ENCODE results near the gene ACOT4. TPM values are rescaled to one million over a fixed set of nuclear protein-coding genes. Genes with fewer than 3 reads are reported as not detected.

The ACOT4 gene
- total RNA-seq, 3 donors from 2014 or later, result 1.6 to 4.6 (median 3.1) TPM

DNA sequence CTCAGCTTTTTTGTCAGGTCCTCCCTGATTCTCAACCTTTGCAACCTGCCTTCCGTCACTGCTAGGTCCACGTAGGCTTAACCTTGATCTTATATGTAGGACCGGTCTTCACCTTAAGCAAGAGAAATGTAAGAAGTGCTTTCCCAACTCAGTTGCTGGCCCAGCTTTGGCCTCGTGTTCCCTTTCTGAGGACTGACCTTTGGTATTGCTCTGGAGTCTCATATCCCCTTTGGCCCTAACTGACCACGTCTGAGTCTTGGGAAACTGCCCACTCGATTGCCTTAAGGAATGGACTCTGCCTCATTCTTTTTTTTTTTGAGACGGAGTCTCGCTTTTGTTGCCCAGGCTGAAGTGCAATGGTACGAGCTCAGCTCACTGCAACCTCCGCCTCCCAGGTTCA, 28.6 kb downstream of the ACOT4 start:
- no peak for ATAC-seq

DNA sequence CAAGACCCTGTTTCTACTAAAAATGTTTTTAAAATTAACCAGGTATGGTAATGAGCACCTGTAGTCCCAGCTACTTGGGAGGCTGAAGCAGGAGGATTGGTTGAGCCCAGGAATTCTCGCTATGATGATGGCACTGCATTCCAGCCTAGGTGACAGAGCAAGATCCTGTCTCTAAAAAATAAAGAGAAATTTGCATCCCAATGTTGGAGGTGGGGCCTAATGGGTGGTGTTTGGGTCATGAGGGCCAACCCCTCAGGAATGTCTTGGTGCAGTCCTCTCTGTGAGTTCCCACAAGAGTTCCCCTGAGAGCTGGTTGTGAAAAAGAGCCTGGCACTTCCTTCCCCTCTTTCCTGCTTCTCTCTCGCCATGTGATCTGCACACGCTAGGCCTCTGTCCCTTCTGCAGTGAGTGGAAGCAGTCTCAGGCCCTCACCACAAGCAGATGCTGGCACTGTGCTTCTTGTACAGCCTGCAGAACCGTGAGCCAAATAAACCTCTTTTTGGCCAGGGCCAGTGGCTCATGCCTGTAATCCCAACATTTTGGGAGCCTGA, 31.9 kb downstream of the ACOT4 start:
- TF ChIP-seq, protein P1, sequence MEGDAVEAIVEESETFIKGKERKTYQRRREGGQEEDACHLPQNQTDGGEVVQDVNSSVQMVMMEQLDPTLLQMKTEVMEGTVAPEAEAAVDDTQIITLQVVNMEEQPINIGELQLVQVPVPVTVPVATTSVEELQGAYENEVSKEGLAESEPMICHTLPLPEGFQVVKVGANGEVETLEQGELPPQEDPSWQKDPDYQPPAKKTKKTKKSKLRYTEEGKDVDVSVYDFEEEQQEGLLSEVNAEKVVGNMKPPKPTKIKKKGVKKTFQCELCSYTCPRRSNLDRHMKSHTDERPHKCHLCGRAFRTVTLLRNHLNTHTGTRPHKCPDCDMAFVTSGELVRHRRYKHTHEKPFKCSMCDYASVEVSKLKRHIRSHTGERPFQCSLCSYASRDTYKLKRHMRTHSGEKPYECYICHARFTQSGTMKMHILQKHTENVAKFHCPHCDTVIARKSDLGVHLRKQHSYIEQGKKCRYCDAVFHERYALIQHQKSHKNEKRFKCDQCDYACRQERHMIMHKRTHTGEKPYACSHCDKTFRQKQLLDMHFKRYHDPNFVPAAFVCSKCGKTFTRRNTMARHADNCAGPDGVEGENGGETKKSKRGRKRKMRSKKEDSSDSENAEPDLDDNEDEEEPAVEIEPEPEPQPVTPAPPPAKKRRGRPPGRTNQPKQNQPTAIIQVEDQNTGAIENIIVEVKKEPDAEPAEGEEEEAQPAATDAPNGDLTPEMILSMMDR (IDR thresholded peaks at IDR 0.05), result no peak
- Histone ChIP-seq H3K36me3 (ENCODE audit: low read depth) (no peaks in the 10 kb centered on the region), H3K9me3 (no peaks in the 10 kb centered on the region), H3K4me3 (no peak overlapping the region), H3K4me1 (ENCODE audit: low read depth) (no peaks in the 10 kb centered on the region)
- no peak for ATAC-seq
- intact Hi-C loops (cut with DNase I, micrococcal nuclease), result no loop called here
- no peak for DNase-seq

More for the DNA sequence above, 28.6 kb downstream of the ACOT4 start:
- Histone ChIP-seq H3K9me3 (no peaks in the 10 kb centered on the region), H3K4me1 (ENCODE audit: low read depth) (no peaks in the 10 kb centered on the region), H3K4me3 (no peak overlapping the region), H3K36me3 (ENCODE audit: low read depth) (no peaks in the 10 kb centered on the region)
- no peak for DNase-seq
- intact Hi-C loops (cut with DNase I, micrococcal nuclease), result no loop called here
- TF ChIP-seq, protein P1 (IDR thresholded peaks at IDR 0.05), result no peak

GRCh38 chr14:73625706-73626105, 34.0 kb downstream of the ACOT4 start:
- Histone ChIP-seq H3K4me1 (ENCODE audit: low read depth) (no peaks in the 10 kb centered on the region), H3K36me3 (ENCODE audit: low read depth) (no peaks in the 10 kb centered on the region), H3K4me3 (no peak overlapping the region), H3K9me3 (no peaks in the 10 kb centered on the region)
- intact Hi-C loops (cut with DNase I, micrococcal nuclease), result no loop called here
- TF ChIP-seq, protein P1 (IDR thresholded peaks at IDR 0.05), result no peak
- no peak for ATAC-seq
- DNase-seq, result no peak

- TF ChIP-seq, protein P1 (IDR thresholded peaks at IDR 0.05), result no peak
- ATAC-seq (no peak), DNase-seq (no peak)
- Histone ChIP-seq H3K9me3 (no peaks in the 10 kb centered on the region), H3K36me3 (ENCODE audit: low read depth) (no peaks in the 10 kb centered on the region), H3K4me1 (ENCODE audit: low read depth) (no peaks in the 10 kb centered on the region), H3K4me3 (no peak overlapping the region)
- intact Hi-C loops (cut with DNase I, micrococcal nuclease), result no loop called here
These were observed 35.5 kb downstream of the ACOT4 start for GRCh38 chr14:73627151-73627558.

GRCh38 chr14:73630009-73630780, 38.5 kb downstream of the ACOT4 start:
- DNase-seq (no peak), ATAC-seq (no peak)
- no peaks in the 10 kb centered on the region for H3K9me3 ChIP-seq
- peaks cover 4% of the 10 kb centered on the region for H3K4me1 ChIP-seq (ENCODE audit: low read depth)
- intact Hi-C loops (cut with DNase I, micrococcal nuclease), result loop anchor here (5.0 to 10.0 kb wide), 2 partner anchors 123 to 135 kb away; partner anchors contain the start of gene RIOX1 (in 1 of the 2)
- no peaks in the 10 kb centered on the region for H3K36me3 ChIP-seq (ENCODE audit: low read depth)
- TF ChIP-seq, protein P1 (IDR thresholded peaks at IDR 0.05), result no peak
- no peak overlapping the region for H3K4me3 ChIP-seq
